H54 (cell line): ENCODE results near the gene FSCN2.

Experiments used
- DNase-seq: peaks from one replicate; pipeline ENCODE4 v3.0.0; 2011; ENCODE audit warnings: low spot score, mixed read lengths; ENCODE audit not compliant: insufficient read length
- FAIRE-seq: peaks from 3 replicates; lab custom pipeline; 2011; peaks lifted over from hg19 to GRCh38; lab: Jason Lieb, UNC
- POLR2A ChIP-seq: IDR thresholded peaks from 2 replicates; pipeline ENCODE4 v1.6.1; 2011; ENCODE audit warnings: low read depth, mild to moderate bottlenecking, low read length

FSCN2 gene

DNA sequence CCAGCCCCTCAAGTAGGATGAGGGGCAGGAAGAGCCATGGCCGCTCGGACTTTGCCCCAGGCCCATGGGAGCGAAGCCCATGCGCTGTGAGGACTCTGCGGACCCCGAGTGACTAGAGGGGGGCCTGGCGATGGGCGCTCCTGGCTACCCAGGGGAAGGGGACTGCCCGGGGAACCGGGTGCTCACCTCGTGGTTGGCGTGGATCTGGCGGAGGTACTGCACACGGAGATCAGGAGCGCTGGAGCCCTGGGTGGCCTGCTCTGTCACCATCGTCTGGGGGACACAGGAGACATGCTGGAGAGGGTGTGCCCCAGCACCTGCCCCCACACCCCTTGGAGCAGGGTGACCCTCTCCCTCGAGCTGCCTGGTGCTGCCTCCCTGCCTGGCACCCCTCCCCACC, 12.9 kb downstream of the FSCN2 start:
- no peak for DNase-seq
- FAIRE-seq = no peak
- TF ChIP-seq POLR2A = no peak

DNA sequence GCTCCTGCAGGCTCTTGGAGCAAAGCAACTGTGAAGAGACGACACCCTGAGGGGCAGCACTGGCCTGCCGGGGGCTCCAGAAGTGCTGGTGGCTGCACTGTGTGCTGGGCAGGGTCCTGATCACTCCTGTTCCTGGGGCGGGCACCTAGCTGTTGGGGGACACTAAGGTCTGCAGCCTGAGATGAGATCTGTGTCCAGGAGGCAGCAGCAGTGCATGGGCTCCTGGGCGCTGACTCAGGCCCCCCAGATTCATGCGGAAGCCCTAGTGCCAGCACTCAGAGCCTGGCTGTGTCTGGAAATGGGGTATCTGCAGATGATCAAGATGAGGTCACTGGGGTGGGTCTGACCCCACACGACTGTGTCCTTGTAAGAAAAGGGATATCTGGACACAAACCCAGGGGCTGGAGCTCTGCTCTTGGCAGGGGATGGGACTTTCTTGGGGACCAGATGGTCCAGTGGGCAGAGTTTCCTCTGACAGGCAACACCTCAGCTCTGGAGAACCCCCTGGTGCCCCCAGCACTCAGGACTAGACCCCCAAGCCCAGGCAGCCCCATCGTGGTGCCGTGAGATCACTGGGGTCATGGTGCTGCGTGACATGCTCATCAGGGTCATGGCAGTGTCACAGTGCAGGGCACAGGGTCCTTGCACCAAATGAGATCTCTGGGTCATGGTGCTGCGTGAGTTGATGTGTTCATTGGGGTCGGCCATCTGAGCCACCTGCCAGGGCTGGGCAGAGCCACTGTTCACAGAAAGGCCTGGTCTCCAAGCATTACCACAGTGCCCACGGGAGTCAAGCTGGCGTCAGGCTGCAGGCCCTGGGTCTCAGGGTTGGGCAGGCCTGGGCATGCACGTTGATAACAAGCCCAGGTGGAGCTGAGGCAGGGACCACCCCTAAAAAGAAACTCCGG, 14.5 kb downstream of the FSCN2 start:
- no peak for DNase-seq
- no peak for TF ChIP-seq POLR2A

DNA sequence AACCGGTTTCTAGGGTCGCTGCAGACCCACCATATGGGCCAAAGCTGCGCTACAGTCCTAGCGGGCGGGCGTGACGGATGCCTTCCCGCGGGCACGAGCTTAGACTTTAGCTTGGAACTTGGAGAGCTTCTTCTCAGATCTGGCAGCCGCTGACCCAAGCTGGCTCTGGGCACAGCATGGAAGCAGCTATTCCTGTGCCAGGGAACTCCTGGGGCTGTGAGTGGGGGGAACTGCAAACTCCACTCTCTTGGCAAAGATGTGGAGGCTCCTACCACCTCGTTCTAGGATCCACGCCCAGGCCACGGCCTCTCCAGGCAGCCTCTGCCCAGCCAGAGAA, 15.1 kb downstream of the FSCN2 start:
- DNase-seq (no peak), FAIRE-seq (no peak)
- no peak for TF ChIP-seq POLR2A

More for the DNA sequence above, 14.5 kb downstream of the FSCN2 start:
- FAIRE-seq = no peak

DNA sequence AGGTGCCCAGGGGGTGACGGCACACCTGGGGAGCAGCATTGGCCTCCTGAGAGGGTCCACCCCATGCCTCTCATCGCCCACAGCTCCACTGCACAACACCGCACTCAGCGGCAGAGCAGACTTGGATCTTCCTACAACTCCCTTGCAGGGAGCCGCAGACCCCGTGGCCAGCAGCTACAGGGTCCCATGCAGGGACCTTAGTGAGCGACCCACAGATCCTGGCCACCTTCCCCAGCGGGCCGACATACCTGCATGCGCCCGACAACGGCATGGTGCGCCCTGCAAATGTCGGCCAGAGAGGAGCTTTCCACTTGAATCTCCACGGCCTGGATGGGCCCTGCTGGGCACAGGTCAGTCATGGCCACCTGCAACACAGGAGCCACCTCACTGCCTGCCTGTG, 15.6 kb downstream of the FSCN2 start:
- FAIRE-seq (no peak), DNase-seq (no peak)
- no peak for TF ChIP-seq POLR2A

DNA sequence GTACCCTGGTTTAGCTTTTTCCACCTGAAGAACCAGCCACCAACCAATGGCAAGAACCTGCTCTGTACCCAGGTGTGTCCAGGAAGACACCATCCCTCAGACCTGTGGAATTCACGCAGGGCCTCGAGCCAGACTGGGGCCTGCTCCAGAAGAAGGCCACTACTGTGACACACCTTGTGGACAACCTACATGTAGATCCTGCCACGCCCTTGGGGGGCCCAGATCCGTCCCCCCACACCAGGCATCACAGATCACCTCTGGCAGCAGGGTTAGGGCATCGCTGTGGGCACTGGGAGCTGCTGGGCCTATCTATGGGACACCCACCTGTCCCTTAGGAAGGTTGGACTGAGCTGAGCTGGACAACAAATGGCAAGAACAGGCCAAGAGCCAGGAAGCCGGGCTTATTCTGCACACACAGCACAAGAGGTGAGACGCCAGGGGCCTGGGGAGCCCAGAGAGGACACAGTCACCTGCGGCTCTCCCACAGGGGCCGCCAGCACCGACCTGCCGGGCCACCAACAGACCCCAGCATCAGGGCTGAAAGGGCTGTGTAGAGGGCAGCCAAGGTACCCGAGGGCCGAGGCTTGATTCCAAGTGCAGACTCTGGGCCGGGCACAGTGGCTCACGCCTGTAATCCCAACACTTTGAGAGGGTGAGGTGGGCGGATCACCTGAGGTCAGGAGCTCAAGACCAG, 16.3 kb downstream of the FSCN2 start:
- TF ChIP-seq POLR2A = no peak
- no peak for FAIRE-seq

DNA sequence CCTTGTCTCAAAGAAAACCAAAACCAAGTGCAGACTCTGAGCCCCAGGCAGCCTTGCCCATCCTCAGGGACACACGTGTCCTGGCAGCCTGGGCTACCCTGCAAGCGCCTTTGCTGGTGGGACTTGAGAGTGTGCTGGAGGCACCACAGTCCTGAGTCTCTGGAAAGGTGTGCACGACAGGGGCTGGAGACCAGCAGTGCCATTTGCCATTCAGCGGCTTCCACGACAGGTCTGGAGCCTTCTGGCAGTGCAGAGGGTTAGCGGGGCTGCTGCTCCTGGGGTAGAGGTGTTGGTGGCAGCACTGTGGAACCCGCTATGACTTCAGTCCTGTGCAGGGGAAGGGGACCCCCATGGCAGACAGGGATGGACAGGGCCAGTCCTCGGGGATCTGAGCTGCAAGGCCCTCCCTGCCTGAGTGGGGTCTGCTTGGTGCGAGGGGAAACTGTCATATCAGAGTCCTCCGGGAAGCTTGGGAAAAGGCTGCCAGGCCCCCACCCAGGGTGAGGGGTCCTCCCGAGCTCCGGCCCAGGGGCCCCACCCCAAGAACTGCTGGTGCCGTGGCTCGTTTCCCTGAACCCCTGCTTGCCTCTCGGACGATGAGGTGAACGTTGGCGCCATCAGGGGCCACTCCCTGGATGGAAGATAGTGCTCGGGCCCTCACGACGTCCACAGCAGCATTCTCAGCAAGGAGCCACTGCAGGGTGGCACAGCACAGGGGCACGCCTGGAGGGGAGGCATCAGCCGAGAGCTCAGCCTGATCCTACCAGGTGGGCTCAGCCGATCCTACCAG, 17.2 kb downstream of the FSCN2 start:
- no peak for TF ChIP-seq POLR2A
- no peak for FAIRE-seq
- DNase-seq = no peak

More for the DNA sequence above, 16.3 kb downstream of the FSCN2 start:
- DNase-seq = no peak

DNA sequence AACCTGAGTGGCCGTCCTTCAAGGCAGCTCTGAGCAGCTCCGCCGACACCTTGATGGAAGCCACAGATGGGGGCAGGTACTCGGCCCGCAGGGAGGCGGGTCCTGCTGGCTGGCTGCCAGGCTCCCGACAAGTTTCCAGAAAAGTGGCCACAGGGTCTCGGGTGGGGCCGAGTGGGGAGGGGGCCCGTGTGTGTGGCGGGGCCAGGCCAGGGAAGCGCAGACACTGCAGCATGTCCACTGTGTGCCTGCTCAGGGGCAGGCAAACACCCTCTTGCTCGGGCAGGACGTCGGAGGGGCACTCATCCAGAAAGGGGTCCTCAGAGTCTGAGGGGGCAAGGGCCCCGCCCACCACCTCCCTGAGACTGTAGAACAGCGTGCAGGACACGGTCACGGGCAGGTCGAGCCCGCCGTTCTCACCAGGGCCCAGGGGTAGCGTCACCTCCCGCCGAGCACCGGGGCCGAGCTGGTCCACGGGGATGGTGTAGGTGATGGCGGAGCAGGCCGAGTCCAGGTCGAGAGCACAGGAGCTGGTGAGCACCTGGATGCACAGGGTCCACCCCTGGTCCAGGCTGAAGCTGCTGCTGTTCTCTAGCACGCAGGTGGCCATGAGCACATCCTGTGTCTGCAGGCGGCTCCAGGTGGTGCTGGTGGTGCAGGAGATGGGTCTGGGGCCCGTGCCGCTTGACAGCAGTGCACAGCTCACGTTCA, 18.9 kb downstream of the FSCN2 start:
- FAIRE-seq (no peak), DNase-seq (no peak)
- no peak for TF ChIP-seq POLR2A

DNA sequence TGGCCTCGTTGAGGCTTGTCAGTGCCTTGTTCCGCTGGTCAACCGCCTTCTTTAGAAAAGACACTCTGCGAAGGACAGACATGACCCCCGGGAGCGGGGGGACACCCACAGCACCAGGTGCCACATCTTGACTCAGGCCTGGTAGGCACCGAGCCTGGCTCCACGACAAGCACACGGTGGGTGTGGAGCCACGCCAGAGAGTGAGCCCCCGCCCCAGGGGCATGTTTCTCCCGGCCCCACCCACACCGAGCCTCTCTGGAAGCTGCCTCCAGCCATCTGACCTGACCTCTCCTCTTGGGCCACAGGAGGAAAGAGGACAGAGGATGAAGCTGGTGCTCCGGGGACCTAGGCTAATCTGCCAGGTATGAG, 19.4 kb downstream of the FSCN2 start:
- DNase-seq = no peak
- no peak for TF ChIP-seq POLR2A
- FAIRE-seq = no peak

DNA sequence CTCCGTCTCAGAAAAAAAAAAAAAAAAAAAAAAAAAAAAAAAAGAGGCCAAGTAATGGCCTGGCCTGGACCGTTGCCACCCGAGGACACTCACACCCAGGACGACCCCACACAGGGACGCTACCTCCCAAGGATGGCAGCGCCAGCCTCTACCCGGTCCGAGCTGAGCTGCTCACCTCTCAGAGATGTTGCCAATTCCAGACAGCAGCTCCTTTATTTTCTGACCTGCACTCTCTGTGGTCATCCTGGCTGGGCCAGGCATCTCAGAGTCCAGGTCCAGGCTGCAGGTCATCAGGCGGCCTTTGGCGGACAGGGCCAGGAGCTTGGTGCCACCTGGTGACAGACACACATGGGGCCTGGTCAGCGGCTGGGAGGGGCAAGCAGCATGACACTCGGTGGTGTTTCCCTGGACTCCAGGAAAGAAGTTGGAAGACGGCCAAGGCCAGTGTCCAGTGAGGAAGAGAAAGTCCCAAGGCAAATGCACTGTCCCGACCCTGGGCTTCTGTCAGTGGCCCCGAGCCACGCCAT, 20.9 kb downstream of the FSCN2 start:
- FAIRE-seq (no peak), DNase-seq (no peak)
- TF ChIP-seq POLR2A = no peak

DNA sequence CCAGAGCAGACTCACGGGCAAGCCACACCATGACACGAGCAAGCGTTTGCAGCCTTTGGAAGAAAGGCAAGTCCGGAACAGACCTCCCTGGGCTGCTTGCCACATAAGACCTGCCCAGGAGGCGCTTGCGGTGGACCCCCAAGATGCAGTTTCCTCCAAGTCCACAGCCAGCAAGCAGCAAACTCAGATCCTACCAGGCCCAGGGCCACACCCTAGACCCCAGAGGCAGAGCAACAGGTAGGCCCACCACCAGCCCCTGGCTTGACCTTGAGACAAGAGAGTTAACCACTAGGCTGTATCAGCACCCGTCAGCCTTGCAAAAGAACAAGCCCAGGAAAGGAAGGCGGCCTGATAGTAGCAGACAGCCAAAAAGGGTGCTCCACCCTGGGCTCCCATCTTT, 21.6 kb downstream of the FSCN2 start:
- FAIRE-seq = no peak

DNA sequence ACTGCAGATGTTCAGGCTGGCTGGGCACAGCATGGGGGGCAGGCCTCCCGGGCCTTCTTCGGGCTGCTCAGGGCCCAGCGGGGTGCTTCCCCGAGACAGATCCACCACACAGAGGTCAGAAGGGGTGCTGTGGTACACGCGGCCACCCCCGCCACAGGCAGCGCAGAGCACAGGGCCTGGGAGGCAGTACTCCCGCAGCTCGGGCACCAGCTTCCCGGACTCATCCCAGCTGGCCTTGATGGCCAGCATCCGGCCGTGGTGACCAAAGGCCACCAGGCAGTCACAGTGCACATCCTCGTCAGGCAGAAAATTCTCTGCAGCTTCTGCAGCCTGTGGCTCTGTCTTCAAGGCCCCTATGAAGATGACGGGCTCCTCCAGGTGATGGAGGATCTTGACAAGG, 22.1 kb downstream of the FSCN2 start:
- FAIRE-seq (no peak), DNase-seq (no peak)
- TF ChIP-seq POLR2A = no peak

More for the DNA sequence above, 21.6 kb downstream of the FSCN2 start:
- no peak for TF ChIP-seq POLR2A
- DNase-seq = no peak

DNA sequence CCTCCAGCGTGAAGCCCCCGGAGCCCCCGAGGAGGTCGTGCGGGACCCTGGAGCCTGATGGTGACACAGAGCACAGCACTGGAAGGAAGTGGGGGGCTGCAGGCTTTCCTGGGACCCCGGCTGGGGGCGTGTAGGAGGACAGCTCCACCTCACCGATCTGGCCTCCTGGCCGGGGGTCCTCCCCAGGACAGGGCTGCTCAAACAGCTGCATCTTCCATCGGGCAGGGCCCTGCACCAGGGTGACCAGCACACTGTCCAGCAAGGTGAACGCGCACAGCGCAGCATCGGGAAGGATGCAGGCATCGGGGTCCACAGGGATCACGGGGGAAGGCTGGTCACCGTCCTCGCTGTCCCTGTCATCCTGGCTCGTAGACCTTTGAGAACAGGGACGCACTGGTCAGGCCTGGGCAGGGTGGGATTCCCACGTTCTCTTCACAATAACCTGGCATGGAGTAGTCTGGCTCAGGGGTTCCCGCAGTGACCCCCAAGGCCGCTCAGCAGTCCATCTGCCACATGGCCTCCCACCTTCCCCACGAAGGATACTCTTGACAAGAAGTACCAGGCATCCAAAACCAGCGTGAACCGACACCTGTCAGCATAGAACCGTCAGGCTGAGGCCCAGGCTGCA, 22.8 kb downstream of the FSCN2 start:
- FAIRE-seq (no peak), DNase-seq (no peak)
- TF ChIP-seq POLR2A = no peak
